HG03439 (cell line): ENCODE data around the gene TOGARAM2.

Experiments
- ATAC-seq: cut with Tn5 transposase; IDR thresholded peaks from one replicate; pipeline ENCODE4 v1.9.1; 2021; ENCODE audit warnings: mild to moderate bottlenecking, moderate library complexity; ENCODE audit not compliant: unreplicated experiment

Gene TOGARAM2

DNA sequence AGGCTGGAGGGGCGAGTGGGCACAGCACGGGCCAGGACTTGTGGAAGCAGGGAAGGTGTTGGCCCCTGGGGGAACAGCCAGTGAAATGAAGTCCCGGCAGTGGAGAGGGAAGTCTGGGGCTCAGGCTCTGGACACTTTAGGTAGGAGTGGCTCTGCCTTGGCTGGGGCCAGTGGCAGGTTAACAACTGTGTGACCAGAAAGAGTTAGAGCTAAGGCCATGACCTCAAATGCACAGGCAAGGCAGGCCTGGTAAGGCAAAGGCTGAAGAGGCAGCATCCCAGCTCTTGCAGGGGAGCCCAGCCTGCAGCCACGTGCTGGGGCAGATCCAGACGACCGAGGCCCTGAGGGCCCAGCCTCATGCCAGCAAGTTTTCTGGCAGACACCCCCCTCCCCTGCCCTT is 71.7 kb downstream of the TOGARAM2 start:
- ATAC-seq = no peak

GRCh38 chr2:29053223-29053622 is 72.1 kb downstream of the TOGARAM2 start:
- no peak for ATAC-seq

DNA sequence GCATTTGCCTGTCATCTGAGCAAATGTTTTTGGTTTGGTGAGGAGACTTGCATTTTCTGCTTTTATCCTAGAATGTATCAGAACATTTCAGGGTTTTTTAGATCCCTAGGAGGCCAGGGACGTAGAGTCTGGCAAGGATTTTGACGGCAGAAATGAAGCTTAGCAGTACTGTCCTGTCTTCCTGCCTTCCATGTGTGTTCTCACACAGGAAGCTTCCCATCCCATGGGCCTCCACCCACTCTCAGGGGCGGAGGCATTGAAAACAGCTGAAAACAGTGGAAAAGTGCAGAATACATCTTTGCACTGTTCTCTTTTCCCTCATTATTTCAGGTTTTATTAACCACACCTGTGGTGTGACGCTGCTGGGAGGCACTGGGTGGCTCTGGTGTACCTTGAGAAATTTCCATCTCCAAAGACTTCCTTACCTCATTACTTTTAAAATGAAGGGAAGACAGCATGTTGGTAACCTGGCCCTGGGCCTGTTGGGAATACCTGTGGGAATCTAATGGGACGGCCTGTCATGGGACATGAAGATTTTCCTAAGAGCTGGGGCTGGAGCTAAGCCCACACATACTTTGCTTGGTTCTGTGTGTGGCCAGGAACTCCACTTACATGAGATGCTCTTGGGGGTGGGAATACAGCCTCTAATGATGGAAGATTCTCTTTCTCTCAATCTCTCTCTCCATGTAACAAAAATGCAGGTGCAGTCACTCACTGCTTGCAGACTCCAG is 72.7 kb downstream of the TOGARAM2 start:
- ATAC-seq = no peak

- ATAC-seq = no peak
These were observed 73.3 kb downstream of the TOGARAM2 start for GRCh38 chr2:29054430-29054829.

DNA sequence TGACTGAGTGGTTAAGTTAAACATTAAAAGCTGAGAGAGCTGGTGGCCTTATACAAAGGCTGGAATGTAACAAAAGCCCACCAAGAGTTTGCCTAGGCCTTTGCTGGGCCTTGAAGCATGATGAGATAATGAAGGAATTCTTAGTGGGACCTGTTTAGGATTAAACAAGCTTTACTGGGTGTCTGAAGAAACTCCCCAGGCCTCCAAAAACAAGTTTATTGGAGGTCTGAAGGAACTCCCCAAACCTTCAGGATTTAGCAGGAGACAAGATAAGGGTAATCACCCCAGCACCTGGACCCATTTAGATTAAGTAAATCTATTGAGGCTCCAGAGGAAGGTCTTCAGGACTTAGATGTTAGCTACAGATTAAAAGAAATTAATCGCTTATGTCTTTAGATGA is 74.5 kb downstream of the TOGARAM2 start:
- ATAC-seq = no peak

GRCh38 chr2:29056452-29056851 is 75.4 kb downstream of the TOGARAM2 start:
- no peak for ATAC-seq

- ATAC-seq = no peak
These were observed 75.9 kb downstream of the TOGARAM2 start for GRCh38 chr2:29057006-29057405.

DNA sequence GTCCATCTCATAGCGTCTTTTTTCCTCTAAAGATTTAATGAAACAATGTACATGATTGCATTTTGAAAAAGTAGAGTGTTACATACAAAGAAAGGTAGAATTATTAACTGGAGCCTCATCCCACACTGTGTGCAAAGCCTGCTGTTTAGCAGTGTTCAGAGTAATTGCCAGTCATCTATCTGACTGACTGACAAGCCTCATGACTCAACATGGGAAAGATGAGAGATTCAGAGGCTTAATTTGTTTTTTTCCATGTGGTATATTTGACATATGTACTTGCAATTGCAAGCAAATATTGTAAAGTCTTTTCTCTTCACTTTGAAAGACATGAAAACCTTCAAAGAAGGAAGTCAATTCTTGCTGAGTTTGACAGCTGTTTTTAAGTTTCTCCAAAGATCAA is 78.5 kb downstream of the TOGARAM2 start:
- ATAC-seq = no peak

DNA sequence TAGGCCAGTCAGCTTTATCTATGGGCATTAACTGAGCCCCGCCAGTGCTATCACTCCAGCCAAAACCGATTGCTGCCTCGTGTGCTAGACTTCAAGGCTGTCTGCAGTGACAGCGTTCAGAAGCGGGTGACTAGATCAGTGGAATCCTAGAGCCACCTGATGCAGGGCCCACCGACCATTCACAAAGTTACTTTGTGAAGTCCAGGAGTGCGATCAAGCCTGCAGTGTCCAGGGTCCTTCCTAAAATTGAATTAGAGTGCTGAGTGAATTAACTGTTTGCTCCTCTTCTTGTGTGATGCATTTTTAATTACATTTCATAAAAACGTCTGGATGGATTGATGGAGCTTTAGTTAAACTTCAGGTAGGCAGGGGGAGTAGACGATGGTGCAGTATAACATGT is 79.3 kb downstream of the TOGARAM2 start:
- no peak for ATAC-seq

- no peak for ATAC-seq
These were observed 80.1 kb downstream of the TOGARAM2 start for GRCh38 chr2:29061176-29061575.

- ATAC-seq = no peak
These were observed 80.5 kb downstream of the TOGARAM2 start for GRCh38 chr2:29061616-29062015.

DNA sequence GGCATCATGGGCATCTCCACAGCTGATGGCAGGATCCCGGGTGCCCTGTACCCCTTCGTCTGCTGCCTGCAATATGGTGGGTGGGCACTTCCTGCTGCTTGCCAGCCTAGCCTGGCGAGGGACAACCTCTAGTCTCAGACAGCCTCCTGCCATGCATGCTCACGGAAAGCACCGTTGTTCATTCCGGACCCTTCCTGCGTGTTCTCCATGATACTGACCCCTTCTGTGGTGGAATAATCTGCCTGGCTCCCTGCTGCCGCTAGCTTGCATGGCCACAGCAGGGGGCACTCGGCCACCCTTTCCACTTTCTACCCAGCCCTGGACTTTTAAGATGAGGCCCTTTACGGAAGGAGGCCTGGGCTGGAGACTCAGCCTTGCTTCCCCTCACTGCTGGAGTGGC is 81.3 kb downstream of the TOGARAM2 start:
- ATAC-seq = no peak

GRCh38 chr2:29063056-29063455 is 82.0 kb downstream of the TOGARAM2 start:
- no peak for ATAC-seq

DNA sequence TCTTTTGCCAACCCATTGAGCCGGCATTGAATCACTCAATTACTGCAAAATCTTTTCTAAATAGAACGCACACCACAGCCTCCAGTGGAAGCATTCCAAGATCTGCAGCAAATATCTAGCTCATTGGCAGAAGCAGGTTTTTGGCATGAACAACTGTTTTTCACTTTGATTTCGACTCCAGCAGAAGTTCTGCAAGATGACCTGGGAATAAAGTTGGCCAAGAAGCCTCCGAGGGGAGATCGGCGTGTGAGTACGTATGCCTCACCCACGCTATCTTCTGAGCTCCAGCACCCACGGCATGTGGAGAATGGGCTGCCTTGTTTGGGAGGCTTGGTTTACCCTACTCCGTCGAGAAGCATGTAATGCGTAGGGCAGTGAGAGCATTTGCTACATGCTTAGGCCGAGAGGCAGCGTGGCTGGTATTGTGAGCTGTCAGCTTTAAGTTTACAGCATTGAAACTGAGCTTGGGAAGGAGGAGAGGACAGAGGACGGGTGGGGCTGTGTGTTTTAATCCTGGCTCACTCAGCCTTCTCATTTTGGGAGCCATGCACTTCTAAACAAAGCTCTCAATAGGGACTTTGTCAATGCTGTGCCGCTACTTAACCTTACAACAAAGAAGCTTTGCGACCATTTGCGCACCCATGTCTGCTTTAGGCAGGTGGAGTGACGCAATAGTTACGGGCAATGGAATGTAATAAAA is 82.7 kb downstream of the TOGARAM2 start:
- no peak for ATAC-seq

GRCh38 chr2:29064346-29064715 is 83.2 kb downstream of the TOGARAM2 start:
- ATAC-seq = no peak

DNA sequence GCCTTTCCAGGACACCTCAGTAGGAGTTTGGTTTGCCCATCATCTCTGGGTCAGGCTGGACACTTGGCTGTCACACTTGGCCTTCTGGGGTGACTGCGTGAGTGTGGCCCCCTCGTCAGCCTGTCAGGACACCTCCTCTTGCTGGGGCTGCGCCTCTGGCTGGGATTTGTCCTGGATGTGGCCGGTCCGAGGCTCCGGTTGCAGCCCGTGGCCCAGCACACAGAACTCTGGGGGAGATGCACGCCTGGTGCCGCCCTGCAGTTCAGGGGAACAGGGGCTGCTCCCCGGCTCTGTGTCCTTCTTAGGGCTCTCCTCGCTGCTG is 83.6 kb downstream of the TOGARAM2 start:
- ATAC-seq = no peak

- ATAC-seq = no peak
These were observed 84.1 kb downstream of the TOGARAM2 start for GRCh38 chr2:29065068-29065811.

DNA sequence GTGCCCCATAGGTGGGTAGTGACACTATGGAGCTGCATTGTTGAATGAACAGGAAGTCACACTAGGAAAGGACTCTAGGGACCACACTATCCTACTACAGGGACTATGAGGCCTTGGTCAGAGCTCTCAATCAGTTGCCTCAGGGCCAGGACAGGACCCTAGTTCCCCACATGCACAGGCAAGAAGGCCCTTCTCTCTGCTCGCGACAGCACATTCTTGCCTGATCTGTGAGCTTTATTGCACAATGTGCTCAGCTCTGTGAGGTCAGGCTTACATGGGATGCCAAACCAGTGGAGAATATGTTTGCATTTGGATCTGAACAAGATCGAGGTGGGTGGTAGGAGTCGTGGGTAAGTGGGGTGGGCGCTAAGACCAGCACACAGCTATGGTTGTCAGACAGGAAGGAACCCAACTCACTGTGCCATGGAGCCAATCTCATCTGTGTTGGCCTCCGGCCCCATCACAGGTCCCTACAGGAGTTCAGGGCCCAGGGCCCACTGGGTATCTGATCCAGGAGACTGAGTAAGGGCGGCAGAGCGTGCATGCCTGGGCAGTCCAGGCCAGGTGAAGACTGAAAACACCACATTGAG is 85.3 kb downstream of the TOGARAM2 start:
- ATAC-seq = no peak

DNA sequence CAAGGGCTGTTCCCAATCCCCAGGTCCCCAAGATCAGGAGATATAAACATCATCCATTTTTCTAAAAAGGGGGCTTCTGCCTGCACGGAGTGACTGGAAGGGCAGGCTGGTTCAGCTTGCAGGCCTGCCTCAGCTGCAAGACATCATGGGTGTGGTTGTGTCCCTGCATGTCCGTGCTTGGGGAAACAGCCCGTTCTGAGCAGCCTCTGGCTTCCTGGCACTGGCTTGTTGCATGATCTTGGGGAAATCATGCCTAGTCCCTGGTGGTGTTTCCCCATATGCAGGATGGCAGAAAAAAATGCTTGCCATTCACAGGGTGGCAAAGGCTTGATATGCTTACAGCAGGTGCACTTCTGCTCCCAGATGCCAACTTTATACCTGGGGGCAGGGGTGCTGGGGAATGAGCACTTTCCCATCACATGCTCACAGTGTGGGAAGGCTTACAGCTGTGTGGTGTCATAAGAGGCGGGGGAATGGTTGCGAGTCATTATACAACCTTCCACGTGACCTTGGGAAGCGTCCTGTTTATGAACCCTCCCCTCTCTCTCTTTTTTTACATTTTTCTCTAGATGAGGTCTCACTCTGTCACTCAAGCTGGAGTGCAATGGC is 86.0 kb downstream of the TOGARAM2 start:
- ATAC-seq = no peak

GRCh38 chr2:29068513-29068912 is 87.4 kb downstream of the TOGARAM2 start:
- no peak for ATAC-seq

DNA sequence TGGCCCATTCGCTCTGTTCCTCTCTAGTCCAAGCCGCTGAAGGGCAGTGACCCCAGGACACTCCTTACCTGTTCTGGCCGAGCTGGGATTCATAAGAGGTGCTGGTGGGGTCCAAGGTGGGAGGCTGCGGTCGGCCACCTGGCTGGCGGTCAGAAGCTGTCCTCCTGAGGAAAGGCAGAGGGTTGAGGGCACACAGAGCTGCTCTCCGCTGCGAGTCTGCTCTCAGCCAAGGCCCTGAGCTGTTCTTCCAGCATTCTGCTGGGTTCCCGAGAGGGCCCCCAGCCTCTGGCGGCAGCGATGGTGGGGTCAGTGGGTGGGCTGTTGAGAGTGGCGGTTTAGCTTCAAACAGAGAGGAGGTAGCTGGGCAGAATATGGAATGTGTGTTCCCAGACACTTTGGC is 89.4 kb downstream of the TOGARAM2 start:
- ATAC-seq = no peak
